Measurements from ENCODE around the gene SSBP3.

SSBP3 gene

DNA sequence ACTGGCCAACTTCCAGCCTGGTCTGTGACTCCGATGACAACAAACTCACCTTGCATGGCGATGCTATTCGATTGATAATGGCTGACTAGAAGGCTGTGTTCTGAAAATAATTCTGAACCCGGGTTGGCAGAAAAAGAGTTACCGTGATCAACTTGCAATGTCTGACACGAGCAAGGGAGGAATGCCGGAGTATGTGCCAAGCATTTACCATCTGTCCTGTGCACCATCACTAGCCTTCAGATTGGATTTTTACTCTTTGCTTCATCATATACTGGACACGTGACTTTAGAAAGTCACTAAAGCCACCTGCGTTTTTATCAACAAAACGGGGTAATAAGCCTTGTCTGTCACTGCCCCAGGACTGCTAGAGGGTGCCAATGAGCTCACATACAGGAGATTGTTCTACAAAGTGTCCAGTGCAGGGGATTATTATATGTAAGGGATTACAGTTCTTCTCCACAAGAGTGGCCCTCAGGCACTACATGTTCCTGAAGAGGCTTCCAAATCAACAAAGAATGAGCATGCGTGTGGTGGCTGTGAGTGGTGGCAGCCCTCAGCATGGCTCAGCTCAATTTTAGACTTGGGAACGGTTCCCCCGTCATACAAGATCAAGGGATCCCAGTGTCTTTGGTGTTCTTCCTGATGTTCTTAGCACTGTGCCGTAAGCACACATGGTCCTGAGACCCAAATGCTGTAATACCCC, 35.8 kb downstream of the SSBP3 start:
- FAIRE-seq, result no peak

DNA sequence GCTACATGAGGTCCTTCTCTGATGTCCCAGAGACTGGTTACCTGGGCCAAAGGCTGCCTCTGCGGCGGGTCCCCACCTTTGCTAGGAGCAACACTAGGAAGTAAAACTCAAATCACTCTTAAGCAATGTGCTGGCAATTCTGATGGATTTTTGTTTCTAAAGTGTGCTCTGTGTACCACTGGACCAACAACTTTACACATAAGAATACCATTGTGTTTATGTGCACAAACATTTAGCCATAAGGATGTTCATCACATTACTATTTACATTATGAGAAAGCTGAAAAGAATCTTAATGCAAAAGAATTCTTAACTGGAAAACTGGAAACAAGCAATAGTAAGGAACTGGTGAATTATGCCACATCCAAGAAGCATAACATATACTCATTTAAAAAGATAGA, 38.6 kb downstream of the SSBP3 start:
- FAIRE-seq, result no peak

DNA sequence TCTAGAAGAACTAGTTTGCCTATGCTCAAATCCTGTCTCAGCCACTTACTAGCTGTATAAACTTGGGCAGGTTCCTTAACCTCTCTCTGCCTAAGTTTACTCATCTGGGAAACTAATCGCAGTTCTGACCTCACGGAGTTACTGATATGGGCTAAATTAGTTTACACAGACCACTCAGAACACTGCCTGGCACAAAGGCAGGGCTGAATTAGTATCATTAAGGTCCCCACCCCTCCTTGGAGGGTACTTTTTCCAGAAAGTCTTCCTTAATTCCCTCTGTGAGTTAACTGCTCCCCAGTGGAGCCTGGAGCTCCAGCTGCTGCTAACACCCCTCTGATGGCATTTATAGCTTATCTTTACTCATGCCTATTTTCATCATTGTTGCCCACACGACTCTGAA, 40.3 kb downstream of the SSBP3 start:
- FAIRE-seq, result no peak

DNA sequence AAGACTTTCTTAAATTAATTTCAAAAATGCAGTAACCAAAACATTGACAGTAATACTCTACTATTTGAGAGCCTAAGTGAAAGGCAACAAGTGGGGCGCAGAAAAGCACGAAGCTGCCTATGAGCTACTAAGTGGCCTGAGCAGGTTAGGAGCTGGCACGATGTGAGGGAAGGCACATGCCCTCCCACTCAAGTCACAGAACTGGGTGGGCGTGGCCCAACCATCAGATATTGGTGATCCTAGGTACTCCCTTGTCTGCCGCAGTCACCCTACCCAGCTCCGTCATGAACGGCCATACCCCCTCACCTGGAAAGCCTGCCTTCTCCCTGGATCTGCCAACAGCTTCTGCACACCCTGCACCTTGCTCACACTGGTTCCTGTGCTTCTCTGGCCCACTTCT, 40.8 kb downstream of the SSBP3 start:
- FAIRE-seq, result no peak

DNA sequence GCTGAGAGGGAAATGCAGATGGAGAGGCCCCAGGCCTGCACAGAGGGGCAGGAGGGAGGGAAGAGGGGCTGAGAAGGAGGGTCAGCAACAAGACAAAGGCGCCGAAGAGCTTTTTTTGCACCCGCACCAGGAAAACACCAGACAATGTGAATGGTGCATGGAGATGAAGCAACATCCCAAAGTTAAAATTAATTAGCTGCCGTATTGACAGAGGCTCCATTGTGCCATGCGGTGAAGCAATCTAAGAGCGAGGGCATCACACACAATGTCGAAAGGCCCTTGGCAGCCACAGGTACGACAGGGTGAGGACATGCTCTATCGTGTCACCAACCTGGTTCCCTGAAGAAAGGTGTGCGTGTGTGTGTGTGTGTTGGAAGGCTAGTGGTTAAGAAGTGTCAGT, 41.2 kb downstream of the SSBP3 start:
- FAIRE-seq, result no peak

DNA sequence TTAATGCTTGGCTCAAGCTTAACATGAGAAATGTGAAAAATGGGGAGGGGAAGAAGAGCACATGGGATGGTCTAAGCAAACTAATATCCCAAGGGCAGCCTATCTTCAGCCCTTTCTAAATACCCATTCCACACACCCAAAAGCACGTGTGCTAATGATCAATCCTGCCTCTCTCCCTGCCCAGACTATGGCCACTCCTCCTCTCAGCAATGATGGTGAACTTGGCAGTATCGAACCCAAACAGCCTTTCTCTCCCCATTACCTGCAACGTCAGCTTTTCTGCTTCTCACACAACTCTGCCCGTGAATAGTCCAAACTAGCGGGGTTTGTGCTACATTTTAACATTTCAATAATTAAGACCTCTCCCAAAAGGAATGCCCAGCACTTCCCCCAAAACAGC, 41.6 kb downstream of the SSBP3 start:
- no peak for FAIRE-seq

DNA sequence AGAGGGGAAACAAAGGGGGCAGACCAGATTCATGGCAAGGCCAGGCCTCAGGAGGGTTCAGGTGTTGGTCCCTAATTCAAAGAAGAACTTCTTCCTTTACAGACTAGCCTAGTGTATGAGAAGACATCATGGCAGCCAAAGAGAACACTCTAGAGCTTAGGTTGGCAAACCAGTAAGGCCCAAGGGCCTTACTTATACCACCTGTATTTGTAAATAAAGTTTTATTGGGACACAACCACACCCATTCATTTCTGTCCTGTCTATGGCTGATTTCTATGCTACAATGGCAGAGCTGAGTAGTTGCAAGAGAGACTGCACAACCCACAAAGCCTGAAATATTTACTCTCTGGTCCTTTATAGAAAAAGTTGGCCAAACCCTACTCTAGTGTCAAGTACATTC, 42.3 kb downstream of the SSBP3 start:
- no peak for FAIRE-seq

DNA sequence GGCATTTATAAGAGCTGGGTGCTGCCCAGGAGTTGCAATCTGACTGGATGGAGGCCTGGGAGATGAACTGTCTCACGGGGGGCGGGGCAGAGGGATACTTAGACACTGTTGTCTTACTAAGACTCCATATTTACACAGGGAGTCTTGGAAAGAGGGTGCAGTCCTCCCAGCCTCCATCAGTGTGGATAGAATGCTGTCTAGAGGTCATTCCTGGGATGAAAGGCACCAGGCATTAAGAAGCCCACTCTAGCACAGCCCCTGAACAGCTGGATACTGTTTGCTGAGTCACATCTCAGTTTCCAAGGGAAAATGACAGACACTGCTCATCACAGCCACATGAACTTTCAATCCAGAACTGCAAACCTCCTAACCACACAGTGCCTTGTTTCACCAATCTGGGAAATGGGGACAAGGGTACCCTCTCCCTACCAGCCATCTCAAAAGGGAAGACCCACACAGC, 43.3 kb downstream of the SSBP3 start:
- no peak for FAIRE-seq

DNA sequence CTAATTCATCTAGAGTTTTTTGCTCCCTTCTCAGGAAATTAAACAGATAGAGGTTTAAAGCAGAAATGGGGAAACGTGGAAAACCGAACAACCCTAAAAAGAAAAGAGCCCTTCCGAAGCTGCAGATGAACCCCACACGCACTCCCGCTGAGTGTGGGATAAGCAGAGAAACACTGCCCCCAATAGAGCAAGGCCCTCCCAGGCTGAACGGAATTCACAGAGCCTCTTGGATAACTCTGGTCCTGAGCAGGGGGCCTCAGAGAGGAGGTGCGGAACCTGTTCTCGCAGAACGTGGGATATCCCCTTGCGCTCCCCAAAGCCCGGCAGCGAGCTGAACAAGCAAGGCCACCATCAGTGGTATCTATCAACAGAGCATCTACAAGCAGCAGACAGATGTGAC, 44.9 kb downstream of the SSBP3 start:
- no peak for FAIRE-seq

DNA sequence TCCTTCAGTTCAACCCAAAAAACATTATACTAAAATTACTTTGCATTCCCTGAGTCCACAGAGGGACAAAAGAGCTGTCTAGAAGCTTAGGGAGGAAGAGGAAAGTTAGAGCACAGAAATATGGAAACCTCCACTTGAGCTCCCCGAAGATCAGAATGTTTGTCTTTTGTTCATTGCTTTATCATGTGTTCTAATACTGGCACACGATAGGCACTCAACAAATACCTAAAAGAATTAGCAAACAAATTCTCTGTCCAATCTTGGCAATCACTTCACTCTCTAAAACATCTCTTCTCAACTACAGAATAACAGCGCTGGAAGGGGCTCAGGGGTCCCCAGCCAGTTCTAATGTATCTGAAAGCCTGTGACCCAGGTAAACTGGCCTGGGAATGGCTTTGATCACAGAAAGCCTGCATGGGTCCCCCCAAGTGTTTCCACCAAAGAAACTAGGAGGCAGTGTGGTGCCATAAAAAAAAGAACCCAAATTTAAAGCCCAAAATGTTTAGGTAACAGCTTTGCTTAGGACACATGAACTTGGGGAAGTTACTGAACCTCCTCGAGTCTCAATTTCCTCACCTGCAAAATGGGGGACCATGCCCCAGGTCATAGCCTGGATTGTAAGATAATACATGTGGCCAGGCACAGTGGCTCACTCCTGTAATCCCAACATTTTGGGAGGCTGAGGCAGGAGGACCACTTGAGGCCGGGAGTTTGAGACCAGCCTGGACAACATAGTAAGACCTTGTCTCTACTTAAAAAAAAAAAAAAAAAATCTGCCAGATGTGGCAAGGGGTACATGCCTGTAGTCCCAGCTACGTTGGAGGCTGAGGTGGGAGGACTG, 45.8 kb downstream of the SSBP3 start:
- no peak for FAIRE-seq

DNA sequence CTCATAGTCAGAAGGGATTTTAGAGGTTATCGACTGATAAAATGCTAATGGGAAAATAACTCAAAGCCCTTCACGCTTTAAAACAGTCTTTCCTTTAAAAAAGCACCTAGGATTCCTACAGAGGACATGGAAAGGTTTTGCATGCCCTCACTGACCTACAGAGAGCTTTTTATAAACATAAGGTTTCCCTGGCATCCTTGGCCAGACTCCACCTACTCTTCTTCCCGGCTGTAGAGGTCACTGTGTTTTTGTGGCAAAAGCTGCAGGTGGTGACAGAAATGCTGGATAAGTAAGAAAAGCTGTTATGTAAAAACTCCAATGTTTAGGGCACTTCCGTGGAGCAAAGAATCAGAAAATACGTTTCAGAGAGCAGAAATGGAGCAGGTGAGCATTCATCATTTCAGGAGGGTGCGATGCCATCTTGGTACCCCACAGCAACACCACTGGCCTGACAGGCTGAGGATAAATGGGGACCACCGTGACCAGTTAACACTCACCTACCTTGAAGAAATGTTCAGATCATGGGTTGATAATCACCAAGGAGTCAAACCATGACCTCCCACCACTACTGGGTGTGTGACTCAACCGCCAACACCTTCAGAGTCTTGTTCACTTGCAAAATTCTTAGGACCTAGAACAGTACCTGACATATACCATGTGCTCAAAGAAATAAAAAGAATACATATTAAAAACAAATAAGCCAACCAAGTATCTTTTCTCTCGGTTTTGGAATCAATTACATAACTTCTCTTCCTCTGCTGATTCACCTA, 46.6 kb downstream of the SSBP3 start:
- FAIRE-seq, result no peak

DNA sequence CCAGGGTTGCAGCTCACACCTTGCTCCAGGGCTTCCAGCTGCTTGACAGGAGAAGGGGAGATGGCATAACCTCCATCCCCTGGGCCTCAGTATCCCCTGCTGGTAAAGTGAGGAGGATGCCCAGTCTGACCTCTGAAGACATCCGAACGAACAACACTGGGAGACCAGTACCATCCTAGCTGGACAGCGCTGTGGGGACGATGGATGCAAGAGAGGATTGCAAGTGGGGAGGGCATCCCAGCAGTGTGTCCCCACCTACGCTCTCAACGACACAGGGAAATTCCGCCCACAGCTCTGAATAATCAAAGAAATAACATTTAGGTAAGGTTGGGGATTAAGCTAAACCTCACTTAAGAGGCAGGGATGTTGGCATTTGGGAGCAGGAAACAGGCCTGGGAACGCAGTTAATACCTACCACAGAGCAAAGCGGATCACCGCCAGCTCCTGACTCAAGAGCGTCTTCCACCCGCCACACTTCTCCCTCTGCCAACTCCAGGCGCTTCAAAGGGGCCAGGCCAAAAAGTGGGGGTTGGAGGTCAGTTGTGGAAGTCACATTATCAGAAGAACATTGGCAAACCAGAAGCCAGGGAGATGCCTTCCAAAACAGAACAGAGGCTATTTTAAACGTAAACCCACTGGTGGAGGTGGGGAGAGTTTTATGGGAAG, 47.6 kb downstream of the SSBP3 start:
- no peak for FAIRE-seq

DNA sequence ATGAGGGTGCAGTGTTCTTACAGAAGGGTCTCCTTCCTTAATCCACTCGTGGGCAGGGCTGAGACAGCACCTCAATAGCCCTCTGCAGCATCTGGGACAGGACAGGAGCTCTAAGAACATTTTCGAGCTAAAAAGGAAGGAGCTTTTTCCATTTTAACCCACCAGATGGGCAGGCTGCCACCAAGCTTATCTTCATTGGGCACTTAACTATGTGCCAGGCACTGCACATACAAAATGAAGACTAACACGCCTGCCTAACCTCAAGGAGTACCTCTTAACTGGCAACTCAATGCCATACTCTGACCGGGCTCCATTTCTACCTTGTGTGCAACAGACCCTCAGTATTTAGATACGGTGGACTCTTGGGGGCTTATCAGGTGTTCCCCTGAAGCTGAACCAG, 48.2 kb downstream of the SSBP3 start:
- no peak for FAIRE-seq

DNA sequence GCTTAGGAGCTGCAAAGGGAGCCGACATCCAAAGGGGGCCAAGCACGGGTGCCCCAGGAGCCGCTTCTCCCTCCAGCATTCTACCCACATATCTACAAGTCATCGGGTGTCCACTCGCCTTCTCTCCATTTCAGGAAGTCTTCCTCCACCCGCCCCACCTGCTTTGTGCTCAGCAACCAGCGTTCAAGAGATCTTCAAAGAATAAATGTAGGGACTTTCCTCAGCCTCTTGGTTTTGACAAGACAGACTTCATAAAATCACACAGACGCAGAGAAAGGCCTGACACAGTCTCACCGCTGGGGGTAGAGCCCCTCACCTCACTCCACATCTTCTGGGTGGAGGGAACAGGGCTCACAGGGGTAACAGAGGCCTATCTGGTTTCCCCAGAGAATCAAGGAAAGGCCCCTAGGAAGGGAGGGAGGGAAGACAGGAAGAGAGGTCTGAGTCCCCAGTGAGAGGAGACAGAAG, 49.5 kb downstream of the SSBP3 start:
- no peak for FAIRE-seq

DNA sequence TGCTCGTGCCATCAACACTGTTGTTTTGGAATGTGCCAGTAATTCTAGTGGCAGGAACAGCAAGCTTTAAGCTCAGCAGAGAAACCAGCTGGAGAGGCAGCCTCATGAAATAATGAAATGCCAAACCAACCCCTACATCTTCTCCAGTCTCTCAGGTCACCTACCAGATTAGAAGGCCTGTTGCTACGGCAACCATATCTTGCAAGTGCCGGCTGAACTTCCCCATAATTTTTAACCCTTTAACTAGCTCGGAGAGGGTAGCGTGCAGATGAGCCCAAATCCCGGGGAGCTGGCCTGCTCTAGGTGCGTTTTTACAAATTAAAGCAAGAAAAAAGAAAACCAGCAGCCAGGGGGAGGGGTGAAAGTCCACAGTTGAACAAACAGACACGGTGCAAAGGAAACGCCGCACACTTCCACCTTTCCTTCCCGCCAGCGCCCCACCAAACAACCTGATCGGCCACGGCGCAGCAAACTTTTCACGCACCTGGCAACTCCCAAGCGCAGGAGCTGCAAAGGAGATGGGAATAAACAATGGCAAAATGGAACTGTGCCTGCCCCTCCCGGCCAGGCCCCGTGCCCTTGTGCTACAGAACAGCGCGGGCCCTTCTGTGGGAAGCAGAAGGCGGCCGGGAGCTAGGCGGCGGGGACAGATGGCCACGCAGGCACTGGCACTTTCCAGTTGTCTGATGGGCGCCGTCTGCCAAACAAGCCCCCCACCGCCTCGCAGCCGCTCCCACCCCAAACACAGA, 50.1 kb downstream of the SSBP3 start:
- FAIRE-seq, result no peak

DNA sequence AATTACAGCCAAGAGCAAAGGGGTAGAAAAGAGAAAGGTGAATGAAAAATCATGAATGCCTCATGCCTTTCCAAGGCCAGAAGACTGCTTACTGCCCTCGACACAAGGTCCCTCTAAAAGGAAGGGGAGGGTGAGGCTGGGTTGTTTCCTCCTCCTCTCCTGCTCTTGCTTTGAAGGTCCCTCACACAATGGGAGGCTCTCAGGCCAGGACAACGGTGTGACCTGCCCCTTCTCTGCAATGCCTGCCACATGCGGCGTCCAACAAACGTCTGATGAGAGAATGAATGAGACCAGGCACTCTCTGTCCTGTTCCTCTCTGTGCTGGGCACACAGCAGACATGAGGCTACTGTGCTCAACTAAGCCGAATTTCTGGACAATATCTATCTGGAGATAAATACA, 51.3 kb downstream of the SSBP3 start:
- no peak for FAIRE-seq

DNA sequence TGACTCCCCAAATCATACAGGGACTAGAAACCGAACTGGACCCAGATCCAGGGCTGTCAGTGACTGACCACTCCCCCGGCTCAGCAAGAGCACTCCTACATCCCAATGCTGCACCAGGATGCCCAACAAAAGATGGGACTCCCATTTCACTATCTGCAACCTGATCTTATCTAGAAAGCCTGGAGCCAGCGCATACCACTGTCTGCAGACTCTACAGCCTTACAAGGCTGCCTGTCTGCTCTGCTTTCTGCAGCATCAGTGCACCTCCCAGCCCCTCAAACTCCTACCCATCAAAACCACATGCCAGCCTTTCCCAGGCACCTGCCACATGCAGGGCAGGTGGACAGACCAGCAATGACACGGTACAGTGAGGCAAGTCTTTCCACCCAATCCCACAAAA, 52.2 kb downstream of the SSBP3 start:
- FAIRE-seq, result no peak

DNA sequence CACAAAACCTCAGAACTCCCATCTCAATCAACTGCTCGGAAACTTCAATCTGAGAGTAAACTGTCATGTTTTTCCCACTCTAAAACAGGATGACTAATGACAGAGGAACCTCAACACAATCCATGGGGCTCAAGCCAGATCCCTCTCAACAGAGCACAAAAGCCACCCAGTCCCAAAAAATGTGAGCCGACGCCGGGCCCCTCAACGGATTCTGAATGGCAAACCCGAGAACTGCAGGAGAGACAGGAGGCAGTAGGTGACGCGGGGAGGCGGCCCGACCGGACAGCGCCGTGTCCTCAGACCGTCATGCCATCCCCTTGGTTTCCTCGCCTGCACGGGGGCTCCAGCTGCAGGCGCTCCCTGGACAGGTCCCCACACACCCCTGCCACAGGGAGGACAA, 53.4 kb downstream of the SSBP3 start:
- FAIRE-seq, result no peak

DNA sequence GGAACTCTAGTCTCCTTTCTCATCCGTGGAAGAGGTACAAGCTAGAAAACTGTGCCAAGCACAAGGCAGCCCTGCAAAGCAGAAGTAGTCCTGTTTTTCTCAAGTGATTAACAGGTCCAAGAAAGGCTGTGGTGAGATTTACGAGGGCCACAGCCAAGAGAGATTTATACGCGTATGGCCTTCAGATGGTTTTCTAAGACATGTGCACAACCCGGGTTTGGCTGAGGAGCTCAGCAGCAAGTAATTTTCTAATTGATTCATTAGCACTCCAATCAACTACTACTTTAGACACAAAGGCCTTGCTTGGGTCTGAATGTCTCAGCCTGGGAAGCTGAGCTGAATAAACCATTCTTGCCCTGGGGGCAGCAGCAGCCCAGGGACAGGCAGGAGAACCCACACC, 55.8 kb downstream of the SSBP3 start:
- FAIRE-seq, result no peak

DNA sequence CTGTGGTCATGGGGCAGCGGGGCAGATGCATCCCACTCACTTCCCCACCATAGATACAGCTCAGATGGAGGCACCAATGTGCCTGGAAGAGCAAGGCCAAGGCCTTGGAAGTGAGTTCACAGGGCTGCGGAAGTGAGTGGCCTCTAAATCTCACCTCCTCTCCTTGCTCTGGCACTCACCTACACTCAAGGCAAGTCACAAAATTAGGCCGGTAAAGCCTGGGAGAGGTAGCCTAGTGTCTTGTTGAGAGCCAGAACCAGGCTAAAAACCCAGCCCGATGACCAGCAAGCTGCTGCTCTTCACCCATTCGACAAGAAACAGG, 57.5 kb downstream of the SSBP3 start:
- no peak for FAIRE-seq

DNA sequence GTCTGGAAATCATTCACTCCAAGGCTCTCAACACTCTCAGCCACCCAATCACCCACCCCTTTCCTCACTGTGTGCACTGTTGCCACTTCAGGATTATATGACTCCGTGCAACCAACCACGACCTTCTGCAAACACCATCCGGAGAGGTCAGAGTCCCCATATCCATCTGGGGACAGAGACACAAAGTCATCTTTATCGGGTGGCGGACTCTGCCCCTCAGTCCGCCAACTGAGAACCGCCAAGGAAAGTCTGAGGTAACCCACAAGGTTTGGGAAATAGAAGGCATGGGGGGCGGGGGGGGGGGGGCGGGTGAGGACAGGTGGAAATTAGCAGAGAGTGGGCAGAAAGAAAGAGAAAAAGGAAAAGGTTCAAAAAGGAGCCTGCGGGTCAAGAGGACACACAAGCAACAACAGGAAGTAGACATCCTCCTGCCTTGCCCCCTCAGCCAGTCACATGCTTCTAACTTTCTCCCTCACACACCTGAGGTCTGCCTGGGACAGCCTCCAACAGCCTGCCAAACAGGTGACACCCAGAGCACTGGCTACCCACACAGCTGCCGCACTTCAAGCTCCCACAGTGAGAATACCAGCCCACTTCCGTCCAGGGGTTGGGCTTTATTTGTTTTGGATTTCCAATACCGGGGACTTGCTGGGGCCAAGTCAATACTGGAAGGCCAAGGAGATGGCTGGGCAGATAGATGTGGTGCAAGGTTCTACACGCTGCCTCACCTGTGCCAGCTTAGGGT, 58.1 kb downstream of the SSBP3 start:
- FAIRE-seq, result no peak
